ENCODE results near the gene SUMO4. TPM values are rescaled to one million over a fixed set of nuclear protein-coding genes. Genes with fewer than 3 reads are reported as not detected.

SUMO4 gene
- total and polyA plus RNA-seq, 2 of the 4 experiments (the other 2 are of a cell fraction) = 2.2 TPM; not detected in 1

DNA sequence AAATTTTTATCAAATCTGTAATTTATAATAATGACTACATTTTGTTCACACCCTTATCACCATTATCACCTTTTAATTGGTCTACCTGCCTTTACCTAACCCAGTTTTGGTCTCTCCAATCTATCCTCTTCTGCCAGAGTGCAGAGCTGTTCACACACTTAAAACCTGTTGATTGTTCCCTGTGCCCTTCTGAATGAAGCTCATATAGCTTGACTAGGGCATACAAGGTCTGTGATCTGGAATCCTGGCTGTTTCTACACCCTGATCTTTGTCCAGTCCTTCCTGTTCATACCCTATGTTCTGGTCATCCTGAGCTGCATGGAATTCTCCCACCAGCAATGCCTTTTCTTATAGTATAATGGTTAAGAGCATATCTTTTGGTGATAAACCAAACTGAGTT, 28.9 kb upstream of the SUMO4 start:
- H3K18ac ChIP-seq (ENCODE audit: low read depth, low read length) = no peak overlapping the region
- no peak overlapping the region for H2BK15ac ChIP-seq (ENCODE audit: low read depth, low read length)
- no peak overlapping the region for H3K27ac ChIP-seq (ENCODE audit: insufficient read depth, low read length)
- no peak overlapping the region for H3K4me3 ChIP-seq (ENCODE audit: insufficient read depth, low read depth, low read length)
- H4K91ac ChIP-seq (ENCODE audit: insufficient read depth, low read depth, low read length) = no peak overlapping the region
- peaks cover 29% of the 10 kb centered on the region; the same call in 1 of the 2 replicates for H4K20me1 ChIP-seq (ENCODE audit: insufficient read depth, low read length)
- H2BK120ac ChIP-seq (ENCODE audit: low read depth, low read length) = no peak overlapping the region
- no peak overlapping the region for H3K14ac ChIP-seq (replicated peaks; ENCODE audit: low read depth, low read length)
- H3K4ac ChIP-seq (ENCODE audit: low read depth, low read length) = no peak overlapping the region
- no peak overlapping the region for H3K9ac ChIP-seq (ENCODE audit: low read depth, low read length)
- H3K36me3 ChIP-seq (ENCODE audit: control insufficient read depth, insufficient read depth, low read length) = peaks cover 9% of the 10 kb centered on the region
- ChIA-PET POLR2A (ENCODE audit: unreplicated experiment) (no interaction called here), CTCF (interaction anchor here (0.7 kb wide), 1 partner anchor 40 kb away, joined by 3 read pairs; no protein-coding TSS in a partner anchor)
- no peak overlapping the region for H2BK20ac ChIP-seq (ENCODE audit: low read depth, low read length)
- no peak overlapping the region for H3K4me2 ChIP-seq (ENCODE audit: low read depth, low read length)
- ATAC-seq (ENCODE audit: low read depth) (no peak), DNase-seq (no peak)
- H4K5ac ChIP-seq (ENCODE audit: low read depth, low read length) = no peak overlapping the region
- no peaks in the 10 kb centered on the region for H3K9me3 ChIP-seq (ENCODE audit: control insufficient read depth, insufficient read depth, low read length)
- H3K56ac ChIP-seq (ENCODE audit: extremely low read depth, insufficient read depth, low read length) = no peak overlapping the region
- BruUV-seq (replicated peaks) = no TSS peak
- TF ChIP-seq RAD21 (IDR thresholded peaks at IDR 0.05; ENCODE audit: low read length) (no peak), POLR2A (IDR thresholded peaks at IDR 0.05; ENCODE audit: low read depth, low read length) (no peak), RCOR1 (IDR thresholded peaks at IDR 0.05; ENCODE audit: insufficient replicate concordance, low read length) (no peak), SMC3 (IDR thresholded peaks at IDR 0.05; ENCODE audit: low read depth, low read length) (no peak), MAZ (IDR thresholded peaks at IDR 0.05; ENCODE audit: borderline replicate concordance, low read depth, low read length) (no peak), CEBPB (IDR thresholded peaks at IDR 0.05; ENCODE audit: low read depth, low read length) (no peak), MAFK (IDR thresholded peaks at IDR 0.05; ENCODE audit: low read depth, low read length) (no peak), MXI1 (IDR thresholded peaks at IDR 0.05; ENCODE audit: borderline replicate concordance, low read depth, low read length) (no peak), FOS (IDR thresholded peaks at IDR 0.05; ENCODE audit: low read depth, low read length) (no peak), RFX5 (IDR thresholded peaks at IDR 0.05; ENCODE audit: low read depth, low read length) (no peak), BHLHE40 (IDR thresholded peaks at IDR 0.05; ENCODE audit: low read depth, low read length) (no peak), NFE2L2 (IDR thresholded peaks at IDR 0.05; ENCODE audit: low read depth, low read length) (no peak), CHD1 (IDR thresholded peaks at IDR 0.05; ENCODE audit: low read depth, low read length) (no peak)
- TF ChIP-seq, protein P1, sequence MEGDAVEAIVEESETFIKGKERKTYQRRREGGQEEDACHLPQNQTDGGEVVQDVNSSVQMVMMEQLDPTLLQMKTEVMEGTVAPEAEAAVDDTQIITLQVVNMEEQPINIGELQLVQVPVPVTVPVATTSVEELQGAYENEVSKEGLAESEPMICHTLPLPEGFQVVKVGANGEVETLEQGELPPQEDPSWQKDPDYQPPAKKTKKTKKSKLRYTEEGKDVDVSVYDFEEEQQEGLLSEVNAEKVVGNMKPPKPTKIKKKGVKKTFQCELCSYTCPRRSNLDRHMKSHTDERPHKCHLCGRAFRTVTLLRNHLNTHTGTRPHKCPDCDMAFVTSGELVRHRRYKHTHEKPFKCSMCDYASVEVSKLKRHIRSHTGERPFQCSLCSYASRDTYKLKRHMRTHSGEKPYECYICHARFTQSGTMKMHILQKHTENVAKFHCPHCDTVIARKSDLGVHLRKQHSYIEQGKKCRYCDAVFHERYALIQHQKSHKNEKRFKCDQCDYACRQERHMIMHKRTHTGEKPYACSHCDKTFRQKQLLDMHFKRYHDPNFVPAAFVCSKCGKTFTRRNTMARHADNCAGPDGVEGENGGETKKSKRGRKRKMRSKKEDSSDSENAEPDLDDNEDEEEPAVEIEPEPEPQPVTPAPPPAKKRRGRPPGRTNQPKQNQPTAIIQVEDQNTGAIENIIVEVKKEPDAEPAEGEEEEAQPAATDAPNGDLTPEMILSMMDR (conservative IDR thresholded peaks at IDR 0.05; ENCODE audit: low read depth, low read length) = no peak
- TF ChIP-seq, protein P2, sequence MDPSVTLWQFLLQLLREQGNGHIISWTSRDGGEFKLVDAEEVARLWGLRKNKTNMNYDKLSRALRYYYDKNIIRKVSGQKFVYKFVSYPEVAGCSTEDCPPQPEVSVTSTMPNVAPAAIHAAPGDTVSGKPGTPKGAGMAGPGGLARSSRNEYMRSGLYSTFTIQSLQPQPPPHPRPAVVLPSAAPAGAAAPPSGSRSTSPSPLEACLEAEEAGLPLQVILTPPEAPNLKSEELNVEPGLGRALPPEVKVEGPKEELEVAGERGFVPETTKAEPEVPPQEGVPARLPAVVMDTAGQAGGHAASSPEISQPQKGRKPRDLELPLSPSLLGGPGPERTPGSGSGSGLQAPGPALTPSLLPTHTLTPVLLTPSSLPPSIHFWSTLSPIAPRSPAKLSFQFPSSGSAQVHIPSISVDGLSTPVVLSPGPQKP (IDR thresholded peaks at IDR 0.05; ENCODE audit: borderline replicate concordance, low read depth, low read length) = no peak
- TF ChIP-seq, protein P3, sequence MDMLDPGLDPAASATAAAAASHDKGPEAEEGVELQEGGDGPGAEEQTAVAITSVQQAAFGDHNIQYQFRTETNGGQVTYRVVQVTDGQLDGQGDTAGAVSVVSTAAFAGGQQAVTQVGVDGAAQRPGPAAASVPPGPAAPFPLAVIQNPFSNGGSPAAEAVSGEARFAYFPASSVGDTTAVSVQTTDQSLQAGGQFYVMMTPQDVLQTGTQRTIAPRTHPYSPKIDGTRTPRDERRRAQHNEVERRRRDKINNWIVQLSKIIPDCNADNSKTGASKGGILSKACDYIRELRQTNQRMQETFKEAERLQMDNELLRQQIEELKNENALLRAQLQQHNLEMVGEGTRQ (IDR thresholded peaks at IDR 0.05; ENCODE audit: low read depth, low read length) = no peak
- H2AK9ac ChIP-seq (replicated peaks; ENCODE audit: low read depth, low read length, poor library complexity) = no peak overlapping the region
- peaks cover 31 to 50% of the 10 kb centered on the region in 2 experiments for H3K79me1 ChIP-seq (ENCODE audit: low read depth in 1 of 2, low read length in 2 of 2)
- no peak overlapping the region for H4K8ac ChIP-seq (ENCODE audit: low read depth in 2 of 2, low read length in 2 of 2)
- intact Hi-C loops (cut with micrococcal nuclease) (no loop called here), dilution Hi-C loops (cut with HindIII; ENCODE audit: low sequenced_read_pairs, unreplicated experiment) (no loop called here), in situ Hi-C loops (cut with MboI; ENCODE audit: low sequenced_read_pairs) (no loop called here)
- no peak overlapping the region for H3K23ac ChIP-seq (ENCODE audit: low read depth, low read length)
- no peak overlapping the region for H2BK5ac ChIP-seq (ENCODE audit: low read depth, low read length, poor library complexity, severe bottlenecking)
- H2AK5ac ChIP-seq (ENCODE audit: low read depth, low read length) = no peak overlapping the region
- H3K9me1 ChIP-seq (ENCODE audit: insufficient read depth, low read length) = no peaks in the 10 kb centered on the region
- peaks cover 6% of the 10 kb centered on the region for H3K4me1 ChIP-seq (ENCODE audit: control insufficient read depth, insufficient read depth, low read length)
- H3K27me3 ChIP-seq (ENCODE audit: control insufficient read depth, insufficient read depth, low read length) = no peaks in the 10 kb centered on the region
- H2AFZ ChIP-seq (replicated peaks; ENCODE audit: low read length, poor library complexity) = no peak overlapping the region
